Coronary artery (tissue), 2 donors: ENCODE results near the gene SGK1.
"Not testable (repeated sequence)": the region's sequence is repeated elsewhere in the genome, so short reads cannot be mapped to it uniquely, and the experiment has no call there.

ENCODE experiments used
- DNase-seq: peaks from one replicate; pipeline ENCODE4 v3.0.0-alpha.2; 2017; ENCODE audit warnings: low spot score
- H3K27ac ChIP-seq, 2 donors: fragments of 200-600 bp; sonication (generic); one replicate each; pipeline ENCODE4 v1.5.1; 2016 to 2019
- H3K4me3 ChIP-seq: fragments of 200-600 bp; sonication (generic); 2 replicates; pipeline ENCODE4 v1.5.1; 2016; ENCODE audit warnings: mild to moderate bottlenecking, moderate library complexity
- TF ChIP-seq, protein P1 (sequence below): fragments of 200-600 bp; sonication (generic); IDR thresholded peaks from one replicate; pipeline ENCODE4 v1.5.1; 2019; ENCODE audit warnings: antibody characterized with exemption

The SGK1 gene

DNA sequence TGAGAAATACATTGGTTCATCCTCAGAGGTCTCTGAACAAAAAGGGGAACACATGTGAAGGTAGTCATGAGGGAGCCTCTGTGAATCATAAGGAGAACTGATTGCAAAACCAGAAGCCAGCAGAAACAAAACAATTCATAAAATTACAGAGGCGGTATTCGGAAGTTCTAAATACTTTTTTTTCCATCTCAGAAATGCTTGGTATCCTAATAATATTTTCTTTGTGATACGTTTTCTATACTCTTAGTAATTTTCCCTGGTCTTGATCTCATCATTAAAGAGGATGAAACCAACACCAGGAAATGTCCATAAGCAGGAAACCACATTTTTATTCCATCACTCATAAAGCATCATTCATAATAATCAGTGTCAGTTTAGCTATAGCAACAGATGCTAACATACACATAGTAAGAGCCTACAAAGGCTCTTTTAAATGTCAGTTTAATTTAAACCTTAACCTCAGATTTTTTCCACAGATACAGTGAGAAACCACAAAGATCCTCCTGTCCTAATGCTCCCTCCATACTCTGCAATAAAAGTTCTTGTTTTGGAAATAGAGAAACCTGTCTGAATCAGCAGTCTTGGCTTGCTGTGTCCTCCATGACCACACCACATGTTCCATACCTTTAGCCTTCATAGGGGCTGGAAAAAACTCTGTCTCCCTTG lies 29.2 kb downstream of the SGK1 start:
- H3K27ac ChIP-seq: peak overlapping the region in 1 of 2 donors; percentile 16
- TF ChIP-seq, protein P1, sequence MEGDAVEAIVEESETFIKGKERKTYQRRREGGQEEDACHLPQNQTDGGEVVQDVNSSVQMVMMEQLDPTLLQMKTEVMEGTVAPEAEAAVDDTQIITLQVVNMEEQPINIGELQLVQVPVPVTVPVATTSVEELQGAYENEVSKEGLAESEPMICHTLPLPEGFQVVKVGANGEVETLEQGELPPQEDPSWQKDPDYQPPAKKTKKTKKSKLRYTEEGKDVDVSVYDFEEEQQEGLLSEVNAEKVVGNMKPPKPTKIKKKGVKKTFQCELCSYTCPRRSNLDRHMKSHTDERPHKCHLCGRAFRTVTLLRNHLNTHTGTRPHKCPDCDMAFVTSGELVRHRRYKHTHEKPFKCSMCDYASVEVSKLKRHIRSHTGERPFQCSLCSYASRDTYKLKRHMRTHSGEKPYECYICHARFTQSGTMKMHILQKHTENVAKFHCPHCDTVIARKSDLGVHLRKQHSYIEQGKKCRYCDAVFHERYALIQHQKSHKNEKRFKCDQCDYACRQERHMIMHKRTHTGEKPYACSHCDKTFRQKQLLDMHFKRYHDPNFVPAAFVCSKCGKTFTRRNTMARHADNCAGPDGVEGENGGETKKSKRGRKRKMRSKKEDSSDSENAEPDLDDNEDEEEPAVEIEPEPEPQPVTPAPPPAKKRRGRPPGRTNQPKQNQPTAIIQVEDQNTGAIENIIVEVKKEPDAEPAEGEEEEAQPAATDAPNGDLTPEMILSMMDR: no peak
- H3K4me3 ChIP-seq: no peak overlapping the region
- DNase-seq: no peak

DNA sequence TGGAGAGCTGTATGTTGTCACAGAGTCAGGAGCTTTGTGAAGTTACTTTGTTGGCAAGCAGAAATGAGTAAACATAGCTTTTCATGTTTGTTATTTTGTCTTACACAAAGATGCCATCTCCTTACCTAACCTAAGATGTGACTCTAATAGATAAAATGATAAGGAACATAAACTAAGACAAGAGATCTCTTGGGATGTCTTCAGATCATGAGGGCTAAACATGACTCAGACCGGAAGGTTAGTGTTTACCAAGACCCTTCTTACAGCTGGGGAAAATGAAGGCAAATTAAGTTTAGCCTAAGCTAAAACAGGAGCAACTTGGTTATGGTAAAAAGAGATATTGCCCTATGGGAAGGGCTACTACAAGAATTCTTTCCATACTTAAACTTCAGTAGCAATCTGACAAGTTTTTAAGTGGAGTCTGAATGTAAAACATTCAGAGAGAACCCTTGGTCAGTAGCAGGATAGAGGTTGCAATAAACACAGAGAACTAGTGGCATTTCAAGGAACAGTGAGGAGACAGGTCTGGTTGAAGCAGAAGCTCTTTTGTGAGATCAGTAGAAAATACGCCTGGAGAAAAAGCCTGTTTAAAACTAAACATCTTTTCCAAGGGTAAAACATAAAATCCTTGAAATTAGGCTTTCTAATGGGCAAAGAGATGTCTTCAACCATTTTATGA lies 29.9 kb downstream of the SGK1 start:
- TF ChIP-seq, protein P1: no peak
- Histone ChIP-seq H3K4me3 (no peak overlapping the region), H3K27ac (peak overlapping the region in 1 of 2 donors; percentile 18)
- DNase-seq: no peak

DNA sequence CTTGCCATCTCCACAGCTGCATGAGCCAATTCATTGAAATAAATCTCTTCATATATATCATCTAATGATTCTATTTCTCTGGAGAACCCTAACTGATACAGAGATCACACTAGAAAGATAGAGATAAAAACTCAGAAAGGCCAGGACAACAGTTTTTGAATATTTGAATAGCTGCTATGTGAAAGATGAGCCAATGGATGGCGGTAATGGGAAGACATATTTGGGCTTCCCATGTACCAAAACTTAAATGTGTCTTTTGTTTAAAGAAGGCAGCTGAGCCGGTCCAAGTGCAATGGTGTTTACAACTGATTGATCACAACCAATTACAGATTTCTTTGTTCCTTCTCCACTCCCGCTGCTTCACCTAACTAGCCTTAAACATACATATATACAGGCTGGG lies 35.1 kb downstream of the SGK1 start:
- no peak overlapping the region for H3K27ac ChIP-seq
- DNase-seq: no peak
- H3K4me3 ChIP-seq: no peak overlapping the region
- TF ChIP-seq, protein P1: no peak

DNA sequence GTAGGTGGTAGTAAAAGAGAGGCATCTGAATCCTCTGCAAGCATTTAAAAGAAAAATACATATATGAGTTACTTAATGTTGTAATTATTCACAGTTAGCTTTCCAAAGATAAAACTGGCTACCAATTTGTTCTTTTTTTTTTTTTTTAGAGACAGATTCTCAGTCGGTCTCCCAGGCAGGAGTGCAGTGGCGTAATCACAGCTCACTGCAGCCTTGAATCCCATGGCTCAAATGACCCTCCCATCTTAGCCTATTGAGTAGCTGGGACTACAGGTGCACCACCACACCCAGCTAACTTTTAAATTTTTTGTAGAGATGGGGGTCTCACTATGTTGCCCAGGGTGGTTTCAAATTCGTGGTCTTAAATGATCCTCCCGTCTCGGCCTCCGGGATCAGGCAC lies 36.5 kb downstream of the SGK1 start:
- Histone ChIP-seq H3K27ac (no peak overlapping the region), H3K4me3 (no peak overlapping the region)
- no peak for DNase-seq
- TF ChIP-seq, protein P1: no peak

DNA sequence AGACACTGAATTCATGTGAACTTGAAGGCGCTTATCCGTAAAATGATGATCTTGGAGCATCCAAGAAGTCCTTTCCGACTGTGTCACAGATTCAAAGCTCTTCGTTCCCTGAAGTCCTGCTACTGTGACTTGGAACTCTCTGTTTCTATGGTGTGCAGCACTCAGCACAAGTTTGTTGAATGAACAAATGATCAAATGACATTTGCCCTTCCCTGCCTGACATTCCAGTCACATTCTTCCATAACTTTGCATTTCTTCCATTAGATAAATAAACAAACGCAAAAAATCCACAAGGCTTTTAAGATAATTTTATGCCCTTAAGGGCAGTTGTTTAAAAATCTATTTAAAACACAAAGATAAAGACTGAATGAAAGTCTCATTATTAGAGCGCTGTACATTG lies 39.9 kb downstream of the SGK1 start:
- Histone ChIP-seq H3K27ac (no peak overlapping the region), H3K4me3 (no peak overlapping the region)
- DNase-seq: no peak
- TF ChIP-seq, protein P1: no peak

DNA sequence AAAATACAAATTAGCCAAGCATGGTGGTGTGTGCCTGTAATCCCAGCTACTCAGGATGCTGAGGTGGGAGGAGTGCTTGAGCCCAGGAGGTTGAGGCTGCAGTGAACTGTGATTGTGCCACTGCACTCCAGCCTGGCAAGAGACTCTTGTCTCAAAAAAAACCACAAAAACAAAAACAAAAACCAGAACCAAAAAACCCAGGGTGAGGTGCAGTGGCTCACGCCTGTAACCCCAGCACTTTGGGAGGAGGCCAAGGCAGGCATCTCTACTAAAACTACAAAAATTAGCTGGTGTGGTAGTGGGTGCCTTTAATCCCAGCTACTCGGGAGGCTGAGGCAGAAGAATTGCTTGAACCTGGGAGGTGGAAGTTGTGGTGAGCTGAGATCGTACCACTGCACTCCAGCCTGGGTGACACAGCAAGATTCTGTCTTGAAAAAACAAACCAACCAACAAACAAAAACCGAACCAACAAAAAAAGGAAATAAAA lies 41.0 kb downstream of the SGK1 start:
- not testable (repeated sequence) for H3K4me3 ChIP-seq, DNase-seq, H3K27ac ChIP-seq

DNA sequence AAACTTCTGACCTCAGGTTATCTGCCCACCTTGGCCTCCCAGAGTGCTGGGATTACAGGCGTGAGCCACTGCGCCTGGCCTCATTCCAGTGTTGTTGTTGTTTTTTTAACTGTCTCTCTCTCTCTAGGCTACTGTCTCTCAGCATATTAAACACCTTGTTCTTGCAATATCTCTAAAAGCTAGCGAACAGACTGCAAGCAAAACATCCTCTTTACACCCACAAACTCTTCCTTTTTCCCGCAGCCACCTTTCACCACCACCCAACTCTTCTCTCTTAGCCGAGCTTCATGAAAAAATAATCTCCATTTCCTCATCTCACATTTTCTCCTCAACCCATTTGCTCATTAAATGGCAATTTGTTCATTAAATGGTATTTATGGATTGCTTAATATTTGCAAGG lies 45.5 kb downstream of the SGK1 start:
- H3K27ac ChIP-seq: no peak overlapping the region
- TF ChIP-seq, protein P1: no peak
- no peak overlapping the region for H3K4me3 ChIP-seq
- no peak for DNase-seq
